ENCODE results near the gene ZGLP1. TPM values are rescaled to one million over a fixed set of nuclear protein-coding genes. Genes with fewer than 3 reads are reported as not detected.

ZGLP1 gene
- total RNA-seq, 1 experiment from 2014 or later: 5.0 TPM

- H3K4me3 ChIP-seq (replicated peaks in 1 of 2; ENCODE audit: low read depth in 1 of 2, low read length in 2 of 2): no peak overlapping the region
- H3K4me1 ChIP-seq (ENCODE audit: control insufficient read depth in 1 of 2, insufficient read depth in 2 of 2, low read length in 2 of 2): no peaks in the 10 kb centered on the region; a peak in 1 of 4 replicates
- H3K27ac ChIP-seq (ENCODE audit: low read depth, low read length): no peak overlapping the region
- no peaks in the 10 kb centered on the region for H3K9me2 ChIP-seq (ENCODE audit: insufficient read depth)
- intact Hi-C loops (cut with micrococcal nuclease): no loop called here
- CTCF ChIA-PET: no interaction called here
- DNase-seq (ENCODE audit: low read depth, low spot score): no peak
- no peak for ATAC-seq
- H2AFZ ChIP-seq (ENCODE audit: low read depth, low read length, poor library complexity, severe bottlenecking): no peak overlapping the region
- no peak overlapping the region for H3K4me2 ChIP-seq (ENCODE audit: low read length)
- no peaks in the 10 kb centered on the region for H4K20me1 ChIP-seq (ENCODE audit: insufficient read depth)
- H3K9me3 ChIP-seq (ENCODE audit: control insufficient read depth in 1 of 2, insufficient read depth in 1 of 2, low read depth in 1 of 2, low read length in 2 of 2): no peaks in the 10 kb centered on the region
- no peaks in the 10 kb centered on the region for H3K27me3 ChIP-seq (ENCODE audit: insufficient read depth, low read length)
- RAD21 ChIA-PET (ENCODE audit: low non-redundant PET in 1 of 2, low total read pairs in 2 of 2, uncharacterized antibody in 2 of 2, unreplicated experiment in 2 of 2): no interaction called here
- peaks cover 5 to 14% of the 10 kb centered on the region in 2 experiments; a peak in 3 of 4 replicates for H3K36me3 ChIP-seq (ENCODE audit: control insufficient read depth in 1 of 2, insufficient read depth in 2 of 2, low read length in 2 of 2)
- BruUV-seq (replicated peaks): no TSS peak
- TF ChIP-seq RAD21 (IDR thresholded peaks at IDR 0.05; ENCODE audit: low read depth) (no peak), SIN3A (IDR thresholded peaks at IDR 0.05; ENCODE audit: low read depth) (no peak), POLR2A (IDR thresholded peaks at IDR 0.05; ENCODE audit: borderline replicate concordance, extremely low read depth, insufficient read depth, insufficient read length) (no peak), CBX3 (IDR thresholded peaks at IDR 0.05; ENCODE audit: low read depth) (no peak), SRF (IDR thresholded peaks at IDR 0.05; ENCODE audit: low read depth) (no peak), ZFX (IDR thresholded peaks at IDR 0.05) (no peak), YY1 (IDR thresholded peaks at IDR 0.05; ENCODE audit: extremely low read depth, insufficient replicate concordance, low read depth, low read length) (no peak), ATF3 (IDR thresholded peaks at IDR 0.05) (no peak), EGR1 (IDR thresholded peaks at IDR 0.05; ENCODE audit: low read depth) (no peak), EZH2phosphoT487 (IDR thresholded peaks at IDR 0.05; ENCODE audit: borderline replicate concordance) (no peak), SP1 (IDR thresholded peaks at IDR 0.05; ENCODE audit: low read depth) (no peak), FOSL1 (IDR thresholded peaks at IDR 0.05; ENCODE audit: low read depth) (no peak), ZBTB33 (IDR thresholded peaks at IDR 0.05; ENCODE audit: extremely low read depth, insufficient replicate concordance, low read length) (no peak), POLR2AphosphoS5 (IDR thresholded peaks at IDR 0.05; ENCODE audit: low read depth, low read length) (no peak), MAX (IDR thresholded peaks at IDR 0.05) (no peak), ZNF274 (IDR thresholded peaks at IDR 0.05; ENCODE audit: low read depth, low read length) (no peak)
- POLR2A ChIA-PET: no interaction called here
- H3K9ac ChIP-seq (ENCODE audit: low read length): no peak overlapping the region
- no peaks in the 10 kb centered on the region for H3K79me2 ChIP-seq (ENCODE audit: insufficient read depth, low read length)
Observed at GRCh38 chr19:10356431-10356830, 46.8 kb upstream of the ZGLP1 start.

Measured in HCT116 (cell line).